RWPE2 (cell line): Measurements from ENCODE around the gene PCSK5.

Source experiments
- ATAC-seq: fragments of 200-7000 bp; cut with Tn5 transposase; 3 replicates; pipeline ENCODE4 v1.9.1; 2021; ENCODE audit warnings: low read depth
- DNase-seq: peaks from one replicate; pipeline ENCODE4 v3.0.0-alpha.2; 2020; ENCODE audit warnings: low spot score
- H3K27ac ChIP-seq: fragments of 450-650 bp; 2 replicates; pipeline ENCODE4 v1.5.1; 2017; ENCODE audit warnings: mild to moderate bottlenecking; ENCODE audit not compliant: poor library complexity, severe bottlenecking
- H3K27me3 ChIP-seq: fragments of 250-450 bp; sonication (Bioruptor Pico); 2 replicates; pipeline ENCODE4 v1.5.1; 2021; ENCODE audit warnings: mild to moderate bottlenecking, moderate library complexity; ENCODE audit not compliant: insufficient read depth, poor library complexity, severe bottlenecking
- H3K36me3 ChIP-seq: fragments of 250-450 bp; sonication (Bioruptor Pico); 2 replicates; pipeline ENCODE4 v1.5.1; 2020; ENCODE audit warnings: low read depth, mild to moderate bottlenecking, moderate library complexity
- H3K4me1 ChIP-seq: fragments of 250-450 bp; sonication (Bioruptor Pico); 2 replicates; pipeline ENCODE4 v1.5.1; 2021; ENCODE audit warnings: mild to moderate bottlenecking, moderate library complexity; ENCODE audit not compliant: insufficient read depth, poor library complexity, severe bottlenecking
- H3K4me3 ChIP-seq: fragments of 250-450 bp; sonication (Bioruptor Pico); 2 replicates; pipeline ENCODE4 v1.5.1; 2021; ENCODE audit warnings: mild to moderate bottlenecking, moderate library complexity; ENCODE audit not compliant: severe bottlenecking
- H3K9me3 ChIP-seq: fragments of 250-450 bp; sonication (Bioruptor Pico); 2 replicates; pipeline ENCODE4 v1.5.1; 2021; ENCODE audit warnings: mild to moderate bottlenecking, moderate library complexity; ENCODE audit not compliant: severe bottlenecking
- TF ChIP-seq, protein P1 (sequence below): fragments of 450-650 bp; IDR thresholded peaks from one replicate; pipeline ENCODE4 v1.5.1; 2017; ENCODE audit warnings: mild to moderate bottlenecking, moderate library complexity; ENCODE audit not compliant: poor library complexity, severe bottlenecking

Gene PCSK5

DNA sequence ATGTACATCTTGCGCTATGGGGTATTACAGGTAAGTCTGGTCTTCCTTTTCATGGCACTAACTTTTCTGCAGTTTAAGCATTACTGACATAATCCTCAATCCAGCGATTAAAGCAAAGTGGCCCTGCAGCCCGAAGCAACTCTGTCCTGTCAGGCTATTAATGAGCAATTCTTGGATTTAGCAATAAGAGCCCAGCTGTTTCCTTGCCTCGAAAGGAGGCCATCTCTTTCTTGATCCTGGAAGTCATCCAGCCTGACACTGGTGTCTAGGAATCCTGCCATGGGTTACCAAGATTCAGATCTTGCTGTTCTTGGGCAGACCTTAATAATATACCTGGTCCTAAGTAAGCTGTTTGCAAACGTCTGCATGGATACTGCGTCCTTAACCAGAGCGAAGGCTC lies 401.8 kb downstream of the PCSK5 start:
- no peak for DNase-seq
- TF ChIP-seq, protein P1, sequence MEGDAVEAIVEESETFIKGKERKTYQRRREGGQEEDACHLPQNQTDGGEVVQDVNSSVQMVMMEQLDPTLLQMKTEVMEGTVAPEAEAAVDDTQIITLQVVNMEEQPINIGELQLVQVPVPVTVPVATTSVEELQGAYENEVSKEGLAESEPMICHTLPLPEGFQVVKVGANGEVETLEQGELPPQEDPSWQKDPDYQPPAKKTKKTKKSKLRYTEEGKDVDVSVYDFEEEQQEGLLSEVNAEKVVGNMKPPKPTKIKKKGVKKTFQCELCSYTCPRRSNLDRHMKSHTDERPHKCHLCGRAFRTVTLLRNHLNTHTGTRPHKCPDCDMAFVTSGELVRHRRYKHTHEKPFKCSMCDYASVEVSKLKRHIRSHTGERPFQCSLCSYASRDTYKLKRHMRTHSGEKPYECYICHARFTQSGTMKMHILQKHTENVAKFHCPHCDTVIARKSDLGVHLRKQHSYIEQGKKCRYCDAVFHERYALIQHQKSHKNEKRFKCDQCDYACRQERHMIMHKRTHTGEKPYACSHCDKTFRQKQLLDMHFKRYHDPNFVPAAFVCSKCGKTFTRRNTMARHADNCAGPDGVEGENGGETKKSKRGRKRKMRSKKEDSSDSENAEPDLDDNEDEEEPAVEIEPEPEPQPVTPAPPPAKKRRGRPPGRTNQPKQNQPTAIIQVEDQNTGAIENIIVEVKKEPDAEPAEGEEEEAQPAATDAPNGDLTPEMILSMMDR, result no peak
- H3K4me1 ChIP-seq, result no peaks in the 10 kb centered on the region
- H3K36me3 ChIP-seq, result no peaks in the 10 kb centered on the region
- H3K9me3 ChIP-seq, result no peaks in the 10 kb centered on the region
- no peak for ATAC-seq
- no peak overlapping the region for H3K4me3 ChIP-seq
- H3K27me3 ChIP-seq, result no peaks in the 10 kb centered on the region
- no peak overlapping the region for H3K27ac ChIP-seq

DNA sequence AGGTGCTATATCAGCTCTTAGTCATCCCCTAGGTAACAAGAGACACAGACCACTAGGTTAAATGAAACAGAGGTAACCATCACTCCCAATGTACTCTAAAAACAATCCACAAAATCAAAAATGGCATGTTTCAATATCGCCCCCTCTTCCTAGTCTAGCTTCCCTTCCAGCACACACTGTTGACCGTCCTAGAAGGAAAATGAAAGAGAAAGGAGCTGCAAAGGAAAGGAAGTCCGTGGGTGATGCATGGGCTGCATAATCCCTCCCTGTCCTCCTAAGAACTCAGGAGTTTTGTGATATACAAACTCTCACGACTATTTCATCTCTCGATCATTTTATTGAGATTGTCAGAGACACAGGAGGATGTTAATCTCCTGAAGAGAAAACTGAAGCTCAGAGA lies 402.2 kb downstream of the PCSK5 start:
- ATAC-seq (no peak), DNase-seq (no peak)
- no peak overlapping the region for H3K4me3 ChIP-seq
- H3K4me1 ChIP-seq, result no peaks in the 10 kb centered on the region
- H3K9me3 ChIP-seq, result no peaks in the 10 kb centered on the region
- H3K36me3 ChIP-seq, result no peaks in the 10 kb centered on the region
- H3K27me3 ChIP-seq, result no peaks in the 10 kb centered on the region
- H3K27ac ChIP-seq, result no peak overlapping the region
- TF ChIP-seq, protein P1, result no peak

DNA sequence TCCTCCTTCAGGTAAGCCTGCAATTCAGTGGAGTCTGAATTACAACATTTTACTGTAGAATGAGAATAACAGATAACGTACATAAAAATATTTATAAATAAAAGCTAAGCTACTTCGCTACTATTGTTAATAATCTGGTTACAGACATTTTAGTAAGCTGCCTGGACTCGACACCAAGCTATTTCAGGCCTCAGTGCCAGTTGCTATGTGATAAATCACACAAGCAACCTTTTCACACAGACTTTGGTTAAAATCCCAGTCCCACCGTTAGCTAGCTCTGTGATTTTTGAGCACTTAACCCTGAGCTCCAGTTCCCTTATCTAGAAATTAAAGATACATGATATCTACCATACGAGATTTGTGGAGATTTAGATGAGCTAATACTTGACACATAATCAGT lies 403.8 kb downstream of the PCSK5 start:
- no peaks in the 10 kb centered on the region for H3K9me3 ChIP-seq
- H3K4me3 ChIP-seq, result no peak overlapping the region
- no peaks in the 10 kb centered on the region for H3K4me1 ChIP-seq
- TF ChIP-seq, protein P1, result no peak
- no peak for DNase-seq
- no peaks in the 10 kb centered on the region for H3K36me3 ChIP-seq
- no peak overlapping the region for H3K27ac ChIP-seq
- no peak for ATAC-seq
- H3K27me3 ChIP-seq, result no peaks in the 10 kb centered on the region

DNA sequence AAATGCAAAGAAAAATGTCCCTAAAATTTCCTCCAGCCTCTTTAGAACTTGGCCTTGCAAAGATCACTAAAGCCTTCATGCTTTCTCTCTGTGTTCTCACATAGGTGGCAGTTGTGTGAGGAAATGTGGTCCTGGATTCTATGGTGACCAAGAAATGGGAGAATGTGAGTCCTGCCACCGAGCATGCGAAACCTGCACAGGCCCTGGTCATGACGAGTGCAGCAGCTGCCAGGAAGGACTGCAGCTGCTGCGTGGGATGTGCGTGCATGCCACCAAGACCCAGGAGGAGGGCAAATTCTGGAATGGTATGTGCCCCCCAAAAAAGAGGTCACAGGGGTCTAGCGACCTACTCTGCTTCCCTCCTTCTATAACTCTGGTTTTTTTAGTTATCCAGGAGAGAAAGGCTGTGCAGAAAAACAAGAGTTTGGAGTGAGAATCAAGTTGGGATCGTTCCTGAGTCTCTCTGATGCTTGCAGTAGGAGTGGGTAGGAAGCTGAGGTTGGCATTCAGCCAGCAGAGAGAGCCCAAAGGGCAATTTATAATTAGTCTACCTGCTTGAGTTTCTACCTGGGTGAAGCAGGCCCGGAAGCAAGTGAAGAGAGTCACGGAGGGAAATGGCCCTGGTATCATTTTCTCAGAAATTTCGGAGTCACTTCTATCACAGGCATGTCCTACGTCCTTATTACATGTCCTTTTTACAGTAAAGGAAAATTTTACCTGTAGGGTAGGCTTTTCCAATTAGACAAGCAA lies 406.3 kb downstream of the PCSK5 start:
- no peaks in the 10 kb centered on the region for H3K4me1 ChIP-seq
- no peaks in the 10 kb centered on the region for H3K27me3 ChIP-seq
- TF ChIP-seq, protein P1, result no peak
- ATAC-seq (no peak), DNase-seq (no peak)
- H3K4me3 ChIP-seq, result no peak overlapping the region
- no peaks in the 10 kb centered on the region for H3K9me3 ChIP-seq
- no peak overlapping the region for H3K27ac ChIP-seq
- H3K36me3 ChIP-seq, result no peaks in the 10 kb centered on the region

DNA sequence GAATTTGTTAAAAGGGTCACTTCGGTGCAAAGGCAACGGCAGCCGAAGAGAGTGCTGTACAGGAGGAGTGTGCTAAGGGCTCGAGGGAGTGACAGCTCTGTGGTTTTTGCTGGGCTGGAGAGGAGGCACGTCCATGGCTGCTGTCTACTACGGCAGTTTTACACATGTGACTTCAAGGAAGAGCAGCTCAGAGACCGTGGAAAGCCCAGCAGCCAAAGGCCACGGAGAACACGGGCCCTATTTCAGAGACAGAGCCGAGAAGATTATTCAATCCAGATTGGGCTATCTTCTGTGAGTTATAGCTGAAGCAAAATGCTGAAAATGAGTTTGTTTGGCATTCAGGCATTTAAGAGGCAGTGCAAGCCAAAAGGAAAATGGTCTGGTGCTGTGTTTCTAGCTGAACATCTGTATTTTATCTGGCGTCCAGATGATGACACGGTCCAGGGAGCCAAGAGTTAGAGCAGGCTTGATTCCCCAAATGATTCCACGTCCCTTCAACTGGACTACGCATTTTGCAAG lies 407.3 kb downstream of the PCSK5 start:
- no peak overlapping the region for H3K4me3 ChIP-seq
- no peaks in the 10 kb centered on the region for H3K27me3 ChIP-seq
- TF ChIP-seq, protein P1, result no peak
- H3K27ac ChIP-seq, result no peak overlapping the region
- no peak for DNase-seq
- no peaks in the 10 kb centered on the region for H3K9me3 ChIP-seq
- H3K36me3 ChIP-seq, result no peaks in the 10 kb centered on the region
- H3K4me1 ChIP-seq, result no peaks in the 10 kb centered on the region
- no peak for ATAC-seq
